Tracheal epithelial cell (primary cell): Measurements from ENCODE around the gene ERICH6. TPM values are rescaled to one million over a fixed set of nuclear protein-coding genes. Genes with fewer than 3 reads are reported as not detected.

Experiments
- total RNA-seq: library from RNA; depleted of rRNA; stranded (reverse); fragments of >200 nt; gene quantifications from 2 replicates; pipeline ENCODE4 v1.2.1, GENCODE V29; 2014

ERICH6 gene
- under 0.01 and 0.24 TPM in 2 replicates for total RNA-seq

DNA sequence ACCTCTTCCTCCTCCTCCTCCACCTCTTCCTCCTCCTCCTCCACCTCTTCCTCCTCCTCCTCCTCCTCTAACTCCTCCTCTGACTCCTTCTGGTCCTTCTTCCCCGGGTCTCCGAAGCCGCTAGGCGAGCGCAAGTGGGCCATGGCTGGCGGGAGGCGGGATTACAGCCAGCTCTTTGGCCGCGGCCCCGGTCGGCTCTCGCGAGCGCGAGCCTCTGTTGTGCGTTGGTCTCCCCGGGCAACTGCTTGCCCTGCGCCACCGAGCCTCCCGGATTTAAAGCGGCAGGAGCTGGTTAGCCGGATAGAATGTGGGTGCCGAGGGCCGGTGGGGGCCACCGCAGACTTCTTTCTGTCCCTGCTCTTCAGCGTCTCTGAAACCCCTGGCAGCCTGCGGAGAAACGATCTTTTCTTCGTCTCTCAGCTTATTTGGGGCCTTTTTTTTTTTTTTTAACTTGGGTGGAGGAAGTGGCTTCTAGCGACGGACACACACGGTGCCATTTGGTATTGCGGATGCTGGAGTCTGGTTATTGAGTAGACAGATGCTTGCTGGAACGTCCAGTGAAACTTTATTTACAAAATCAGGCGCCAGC is at the start of gene ERICH6:
ERICH6 (minus strand) TSS at position 165 of the 589 bp plus-strand sequence; CDS start at position 143, 22 bp downstream.

Other genes starting within 250 kb of the ERICH6 start
- 255 and 288 TPM in 2 replicates for gene SERP1, start 157.4 kb downstream of the ERICH6 start, total RNA-seq
- 258 and 260 TPM in 2 replicates for gene EIF2A, start 157.1 kb downstream of the ERICH6 start, total RNA-seq
- 182 and 285 TPM in 2 replicates for gene SELENOT, start 100.6 kb downstream of the ERICH6 start, total RNA-seq
- 55.6 and 102 TPM in 2 replicates for gene SIAH2, start 59.2 kb upstream of the ERICH6 start, total RNA-seq
- gene MINDY4B, start 201.5 kb upstream of the ERICH6 start, total RNA-seq: not detected in 2 replicates